Measurements from ENCODE around the gene SPIRE1.
"Not testable (repeated sequence)": the region's sequence is repeated elsewhere in the genome, so short reads cannot be mapped to it uniquely, and the experiment has no call there.

The SPIRE1 gene

DNA sequence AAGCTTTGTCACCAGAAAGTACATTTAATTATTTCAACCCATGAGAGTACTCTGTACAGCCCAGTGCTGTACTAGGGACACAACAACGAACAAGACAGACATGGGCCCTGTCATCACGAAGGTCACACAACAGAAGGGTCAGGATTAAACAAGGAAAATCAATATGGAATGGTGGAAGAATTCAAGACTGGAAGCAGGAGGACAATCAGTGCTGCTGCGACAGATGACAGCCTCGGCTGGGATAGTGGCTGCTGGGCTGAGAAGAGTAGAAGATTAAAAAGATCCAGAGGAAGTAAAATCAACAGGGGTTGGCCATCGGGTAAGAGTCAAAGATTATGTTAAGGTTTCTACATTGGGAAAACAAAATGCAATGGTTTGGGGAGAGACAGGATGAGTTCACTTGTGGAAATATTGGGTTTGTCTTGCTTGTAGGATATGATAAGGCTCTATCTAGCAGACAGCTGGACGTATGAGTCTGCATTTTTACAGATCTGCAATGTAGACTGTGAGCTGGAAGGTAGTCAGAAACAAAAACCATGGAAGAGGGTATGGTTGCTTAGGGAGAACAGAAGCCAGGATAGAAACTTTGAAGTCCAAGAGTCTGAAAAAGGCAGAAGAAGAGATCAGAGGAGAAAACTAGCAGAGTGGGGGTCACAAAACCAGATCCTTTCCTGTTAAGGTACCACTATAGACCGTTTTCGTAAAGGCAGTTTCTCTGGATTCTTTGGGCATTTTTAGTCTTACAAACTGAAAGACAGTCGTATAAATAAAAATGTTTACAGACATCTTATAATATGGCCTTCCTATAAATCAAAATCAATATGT, 166.1 kb downstream of the SPIRE1 start:
- no peak overlapping the region for H3K4me3 Mint-ChIP-seq
- H3K27ac Mint-ChIP-seq, result no peak overlapping the region
- ATAC-seq (replicated peaks), result no peak

GRCh38 chr18:12485479-12486105, 172.3 kb downstream of the SPIRE1 start:
- Mint-ChIP-seq H3K27ac (no peak overlapping the region), H3K4me3 (no peak overlapping the region), H3K4me1 (no peaks in the 10 kb centered on the region), H3K36me3 (no peaks in the 10 kb centered on the region), H3K9me3 (no peaks in the 10 kb centered on the region), H3K27me3 (no peaks in the 10 kb centered on the region)
- no peak for DNase-seq
- no peak for ATAC-seq (replicated peaks)

More for the DNA sequence above, 166.1 kb downstream of the SPIRE1 start:
- H3K9me3 Mint-ChIP-seq, result no peaks in the 10 kb centered on the region
- no peaks in the 10 kb centered on the region for H3K27me3 Mint-ChIP-seq
- no peak for DNase-seq
- H3K4me1 Mint-ChIP-seq, result no peaks in the 10 kb centered on the region
- peaks cover 1 to 4% of the 10 kb centered on the region in 2 donors for H3K36me3 Mint-ChIP-seq

DNA sequence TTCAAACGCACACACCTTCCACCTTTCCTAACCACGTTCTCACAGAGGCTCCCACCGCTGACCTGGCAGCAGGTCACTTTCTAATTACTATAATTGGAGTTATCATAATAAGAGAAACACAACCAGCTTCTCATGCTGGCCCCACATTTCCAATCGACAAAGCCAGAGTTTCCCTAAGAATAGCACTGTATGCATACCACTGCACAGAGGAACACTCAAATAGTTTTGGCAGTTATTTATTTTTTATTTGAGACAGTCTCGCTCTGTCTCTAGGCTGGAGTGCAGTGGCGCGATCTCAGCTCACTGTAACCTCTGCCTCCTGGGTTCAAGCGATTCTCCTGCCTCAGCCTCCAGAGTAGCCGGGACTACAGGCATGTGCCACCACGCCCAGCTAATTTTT, 176.0 kb downstream of the SPIRE1 start:
- H3K36me3 Mint-ChIP-seq; H3K4me1 Mint-ChIP-seq; H3K4me3 Mint-ChIP-seq; H3K9me3 Mint-ChIP-seq; DNase-seq; H3K27ac Mint-ChIP-seq; H3K27me3 Mint-ChIP-seq; ATAC-seq (replicated peaks): not testable (repeated sequence)

DNA sequence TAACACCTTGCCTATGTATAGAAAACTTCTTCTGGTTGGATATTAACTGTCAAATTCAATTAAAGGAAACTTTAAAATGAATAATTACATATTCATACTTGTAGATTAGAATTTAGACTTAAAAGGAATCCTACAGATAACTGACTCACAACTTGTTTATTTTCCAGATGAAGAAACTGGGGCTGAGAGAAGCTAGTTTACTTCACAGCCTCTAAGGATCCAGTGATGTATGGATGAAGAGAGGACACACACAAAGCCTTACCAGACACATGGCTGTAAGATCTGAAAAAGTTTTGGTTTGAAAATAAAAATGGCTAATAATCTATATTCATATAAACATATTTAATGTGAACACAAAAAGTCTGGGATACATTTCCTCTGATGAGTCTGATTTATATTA, 177.9 kb downstream of the SPIRE1 start:
- H3K4me3 Mint-ChIP-seq, result no peak overlapping the region
- H3K36me3 Mint-ChIP-seq, result peaks cover 0 to 3% of the 10 kb centered on the region in 2 donors
- ATAC-seq (replicated peaks) (no peak), DNase-seq (no peak)
- no peaks in the 10 kb centered on the region for H3K4me1 Mint-ChIP-seq
- no peak overlapping the region for H3K27ac Mint-ChIP-seq
- H3K9me3 Mint-ChIP-seq, result no peaks in the 10 kb centered on the region
- H3K27me3 Mint-ChIP-seq, result no peaks in the 10 kb centered on the region

GRCh38 chr18:12479536-12479935, 178.4 kb downstream of the SPIRE1 start:
- no peaks in the 10 kb centered on the region for H3K4me1 Mint-ChIP-seq

DNA sequence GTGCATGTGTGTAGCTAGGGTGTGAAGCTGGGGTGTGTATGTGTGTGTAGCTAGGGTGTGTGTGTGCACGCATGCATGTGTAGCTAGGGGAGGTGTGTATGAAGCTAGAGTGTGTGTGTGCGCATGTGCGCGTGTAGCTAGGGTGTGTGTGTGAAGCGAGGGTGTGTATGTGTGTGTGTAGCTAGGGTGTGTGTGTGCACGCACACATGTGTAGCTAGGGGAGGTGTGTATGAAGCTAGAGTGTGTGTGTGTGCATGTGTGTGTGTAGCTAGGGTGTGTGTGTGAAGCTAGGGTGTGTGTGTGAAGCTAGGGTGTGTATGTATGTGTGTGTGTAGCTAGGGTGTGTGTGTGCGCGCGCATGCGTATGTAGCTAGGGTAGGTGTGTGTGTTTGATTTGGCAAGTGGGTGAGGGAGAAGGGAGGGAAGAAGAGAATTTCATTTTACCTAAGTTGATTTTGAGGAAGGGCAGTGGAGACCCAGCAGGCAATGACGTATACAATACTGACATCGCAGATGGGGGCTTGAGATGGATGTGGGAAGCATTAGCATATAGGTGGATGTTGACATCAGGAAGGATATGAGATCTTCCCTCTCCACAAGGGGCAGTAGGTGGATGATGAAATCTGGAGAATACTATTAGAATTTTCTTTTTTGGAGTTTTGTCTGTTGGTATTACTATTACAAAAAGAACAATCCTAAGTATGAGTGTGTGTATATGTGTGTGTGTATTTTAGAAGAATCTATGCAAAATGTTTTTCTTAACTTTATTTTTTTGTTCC, 179.4 kb downstream of the SPIRE1 start:
- Mint-ChIP-seq H3K27me3 (no peaks in the 10 kb centered on the region), H3K4me1 (no peaks in the 10 kb centered on the region), H3K4me3 (no peak overlapping the region), H3K9me3 (no peaks in the 10 kb centered on the region), H3K27ac (no peak overlapping the region), H3K36me3 (peaks cover 0 to 3% of the 10 kb centered on the region in 2 donors)
- no peak for ATAC-seq (replicated peaks)
- no peak for DNase-seq

More at GRCh38 chr18:12479536-12479935, 178.4 kb downstream of the SPIRE1 start:
- DNase-seq (no peak), ATAC-seq (replicated peaks) (no peak)
- Mint-ChIP-seq H3K9me3 (no peaks in the 10 kb centered on the region), H3K36me3 (peaks cover 0 to 3% of the 10 kb centered on the region in 2 donors), H3K27me3 (no peaks in the 10 kb centered on the region), H3K4me3 (no peak overlapping the region), H3K27ac (no peak overlapping the region)

- no peaks in the 10 kb centered on the region for H3K27me3 Mint-ChIP-seq
- no peak overlapping the region for H3K4me3 Mint-ChIP-seq
- H3K36me3 Mint-ChIP-seq, result peaks cover 0 to 3% of the 10 kb centered on the region in 2 donors
- H3K27ac Mint-ChIP-seq, result no peak overlapping the region
- DNase-seq (no peak), ATAC-seq (replicated peaks) (no peak)
- H3K4me1 Mint-ChIP-seq, result no peaks in the 10 kb centered on the region
- H3K9me3 Mint-ChIP-seq, result no peaks in the 10 kb centered on the region
Measured at GRCh38 chr18:12477606-12478005, 180.3 kb downstream of the SPIRE1 start.

GRCh38 chr18:12476955-12477354, 181.0 kb downstream of the SPIRE1 start:
- Mint-ChIP-seq H3K4me1 (no peaks in the 10 kb centered on the region), H3K27me3 (no peaks in the 10 kb centered on the region), H3K27ac (no peak overlapping the region), H3K36me3 (peaks cover 0 to 3% of the 10 kb centered on the region in 2 donors), H3K4me3 (no peak overlapping the region), H3K9me3 (no peaks in the 10 kb centered on the region)
- no peak for ATAC-seq (replicated peaks)
- DNase-seq, result no peak

GRCh38 chr18:12474876-12475275, 183.0 kb downstream of the SPIRE1 start:
- no peak for DNase-seq
- Mint-ChIP-seq H3K4me3 (no peak overlapping the region), H3K4me1 (no peaks in the 10 kb centered on the region)

GRCh38 chr18:12474146-12474545, 183.8 kb downstream of the SPIRE1 start:
- H3K27me3 Mint-ChIP-seq, result no peaks in the 10 kb centered on the region
- no peak overlapping the region for H3K4me3 Mint-ChIP-seq
- H3K36me3 Mint-ChIP-seq, result peaks cover 0 to 3% of the 10 kb centered on the region in 2 donors
- no peak for ATAC-seq (replicated peaks)
- no peak overlapping the region for H3K27ac Mint-ChIP-seq
- no peaks in the 10 kb centered on the region for H3K9me3 Mint-ChIP-seq
- DNase-seq, result no peak
- no peaks in the 10 kb centered on the region for H3K4me1 Mint-ChIP-seq

More at GRCh38 chr18:12474876-12475275, 183.0 kb downstream of the SPIRE1 start:
- Mint-ChIP-seq H3K27me3 (no peaks in the 10 kb centered on the region), H3K9me3 (no peaks in the 10 kb centered on the region), H3K36me3 (peaks cover 0 to 3% of the 10 kb centered on the region in 2 donors), H3K27ac (no peak overlapping the region)
- no peak for ATAC-seq (replicated peaks)

GRCh38 chr18:12470382-12471075, 187.4 kb downstream of the SPIRE1 start:
- no peaks in the 10 kb centered on the region for H3K36me3 Mint-ChIP-seq
- H3K27me3 Mint-ChIP-seq, result no peaks in the 10 kb centered on the region
- no peak for ATAC-seq (replicated peaks)
- H3K4me1 Mint-ChIP-seq, result no peaks in the 10 kb centered on the region
- no peak overlapping the region for H3K27ac Mint-ChIP-seq
- H3K9me3 Mint-ChIP-seq, result no peaks in the 10 kb centered on the region
- H3K4me3 Mint-ChIP-seq, result no peak overlapping the region
- DNase-seq, result no peak

DNA sequence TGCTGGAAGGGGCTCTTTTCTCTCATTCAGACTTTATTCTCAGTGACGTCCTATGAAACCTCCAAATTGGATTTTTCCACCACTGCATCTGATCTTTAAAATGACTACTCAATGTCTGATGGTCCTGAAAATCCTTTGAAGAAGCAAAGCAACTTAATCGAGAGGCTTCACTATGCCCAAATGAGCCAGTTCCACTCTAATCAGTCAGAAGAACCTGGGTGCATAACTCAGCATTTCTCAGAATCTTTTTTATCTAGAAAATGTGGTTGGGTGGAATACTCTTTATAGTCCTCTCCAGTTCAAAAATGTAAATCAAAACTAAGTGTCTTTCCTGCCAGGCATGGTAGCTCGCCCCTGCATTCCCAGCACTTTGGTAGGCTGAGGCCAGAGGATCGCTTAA, 189.5 kb downstream of the SPIRE1 start:
- no peak for ATAC-seq (replicated peaks)

DNA sequence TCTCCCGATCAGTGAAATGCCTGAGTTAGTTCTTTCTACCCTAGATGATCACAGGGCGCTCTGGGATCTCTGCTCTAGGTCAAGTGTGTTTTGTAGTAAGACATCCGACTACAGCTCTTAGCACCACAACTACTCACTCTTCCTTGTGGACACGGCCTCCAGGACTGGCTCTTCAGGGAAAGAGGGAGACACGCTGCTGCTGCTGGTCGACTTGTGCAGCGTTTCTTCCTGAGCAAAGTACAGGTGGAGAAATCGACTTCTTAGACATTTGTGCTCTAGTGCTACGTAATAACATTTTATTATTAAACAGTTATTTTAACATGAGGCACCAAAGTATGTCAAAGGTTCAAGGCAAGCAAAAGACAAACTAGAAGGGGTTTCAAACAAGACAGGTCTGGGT, 193.2 kb downstream of the SPIRE1 start:
- Mint-ChIP-seq H3K4me3 (no peak overlapping the region), H3K27ac (no peak overlapping the region), H3K27me3 (no peaks in the 10 kb centered on the region), H3K4me1 (no peaks in the 10 kb centered on the region), H3K36me3 (peaks cover 0 to 4% of the 10 kb centered on the region in 2 donors), H3K9me3 (no peaks in the 10 kb centered on the region)
- no peak for DNase-seq
- ATAC-seq (replicated peaks), result no peak

More for the DNA sequence above, 189.5 kb downstream of the SPIRE1 start:
- H3K4me3 Mint-ChIP-seq, result no peak overlapping the region
- H3K36me3 Mint-ChIP-seq, result no peaks in the 10 kb centered on the region
- H3K9me3 Mint-ChIP-seq, result no peaks in the 10 kb centered on the region
- no peak for DNase-seq
- H3K27ac Mint-ChIP-seq, result no peak overlapping the region
- no peaks in the 10 kb centered on the region for H3K27me3 Mint-ChIP-seq
- no peaks in the 10 kb centered on the region for H3K4me1 Mint-ChIP-seq

- Mint-ChIP-seq H3K27ac (no peak overlapping the region), H3K4me3 (no peak overlapping the region), H3K4me1 (no peaks in the 10 kb centered on the region), H3K9me3 (no peaks in the 10 kb centered on the region), H3K27me3 (no peaks in the 10 kb centered on the region), H3K36me3 (peaks cover 0 to 7% of the 10 kb centered on the region in 2 donors)
- DNase-seq (no peak), ATAC-seq (replicated peaks) (no peak)
Measured at GRCh38 chr18:12463191-12463590, 194.7 kb downstream of the SPIRE1 start.
